A673 (cell line): ENCODE measurements around the gene DMD. TPM values are rescaled to one million over a fixed set of nuclear protein-coding genes. Genes with fewer than 3 reads are reported as not detected.

Experiments
- BruUV-seq: library from RNA; stranded (reverse); fragments of 400-500 nt; replicated peaks from 2 replicates; lab custom pipeline; 2021; lab: Mats Ljungman, UMichigan
- CTCF ChIA-PET: fragments of 300-600 bp; sonication (Branson Sonifier 250); formaldehyde crosslinking; loops from one replicate; lab custom pipeline; 2022; ENCODE audit warnings: antibody characterized with exemption; lab: Charles Lee
- POLR2A ChIA-PET: fragments of 300-600 bp; sonication (Branson Sonifier 250); formaldehyde crosslinking; loops from one replicate; lab custom pipeline; 2022; ENCODE audit warnings: antibody characterized with exemption; ENCODE audit not compliant: low non-redundant PET; lab: Charles Lee
- DNase-seq: peaks from one replicate; pipeline ENCODE4 v3.0.0-alpha.2; 2015; ENCODE audit warnings: low spot score
- H3K27ac ChIP-seq: fragments of 200-600 bp; sonication (generic); 2 replicates; pipeline ENCODE4 v1.5.1; 2016; ENCODE audit warnings: mixed run types, low read depth, mild to moderate bottlenecking, mixed read lengths, antibody characterized with exemption, low read length; ENCODE audit not compliant: poor library complexity, severe bottlenecking
- H3K27me3 ChIP-seq: fragments of 200-600 bp; sonication (generic); replicated peaks from 2 replicates; pipeline ENCODE4 v1.6.1; 2017; ENCODE audit warnings: mixed run types, low read depth, mild to moderate bottlenecking, mixed read lengths, antibody characterized with exemption, low read length; ENCODE audit not compliant: insufficient read depth, poor library complexity
- H3K36me3 ChIP-seq: fragments of 200-600 bp; sonication (generic); 2 replicates; pipeline ENCODE4 v1.6.1; 2016; ENCODE audit warnings: mixed run types, mild to moderate bottlenecking, mixed read lengths, antibody characterized with exemption, low read length; ENCODE audit not compliant: insufficient read depth, poor library complexity, severe bottlenecking
- H3K4me1 ChIP-seq: fragments of 200-600 bp; sonication (generic); 2 replicates; pipeline ENCODE4 v1.6.1; 2017; ENCODE audit warnings: mixed run types, mild to moderate bottlenecking, mixed read lengths, antibody characterized with exemption, low read length; ENCODE audit not compliant: insufficient read depth, poor library complexity, severe bottlenecking
- H3K4me3 ChIP-seq: fragments of 200-600 bp; sonication (generic); 2 replicates; pipeline ENCODE4 v1.5.1; 2016; ENCODE audit warnings: low read depth, mixed run types, mild to moderate bottlenecking, mixed read lengths, low read length; ENCODE audit not compliant: poor library complexity, severe bottlenecking
- H3K9me3 ChIP-seq: fragments of 200-600 bp; sonication (generic); 2 replicates; pipeline ENCODE4 v1.6.1; 2016; ENCODE audit warnings: mixed run types, low read depth, mild to moderate bottlenecking, mixed read lengths, antibody characterized with exemption, low read length; ENCODE audit not compliant: poor library complexity, severe bottlenecking
- CTCF ChIP-seq: fragments of 300-800, 200-600 bp; sonication (generic); conservative IDR thresholded peaks from 2 replicates; pipeline ENCODE4 v1.5.1; 2017; ENCODE audit warnings: low read depth, mild to moderate bottlenecking, antibody characterized with exemption, low read length, moderate library complexity, mixed read lengths
- EZH2 ChIP-seq: fragments of 200-600 bp; sonication (generic); IDR thresholded peaks from 2 replicates; pipeline ENCODE4 v1.6.1; 2017; ENCODE audit warnings: borderline replicate concordance, low read depth, mild to moderate bottlenecking, mixed read lengths, antibody characterized with exemption, low read length; ENCODE audit not compliant: poor library complexity, severe bottlenecking
- intact Hi-C: fragments of 100-400 bp; cut with micrococcal nuclease; formaldehyde crosslinking; loops from one replicate; pipeline ENCODE4 v1.10.0; 2022; ENCODE audit not compliant: unreplicated experiment
- total RNA-seq: library from RNA; stranded (reverse); gene quantifications from 2 replicates; pipeline ENCODE4 v1.2.3, GENCODE V29; 2021

The DMD gene
- total RNA-seq, 1 experiment from 2014 or later, result 5.4 TPM

GRCh38 chrX:32591589-32591988, 619.8 kb downstream of the DMD start:
- DNase-seq, result no peak
- no peaks in the 10 kb centered on the region for H3K27me3 ChIP-seq
- H3K4me3 ChIP-seq, result no peak overlapping the region
- no peak overlapping the region for H3K27ac ChIP-seq
- no peaks in the 10 kb centered on the region for H3K36me3 ChIP-seq
- TF ChIP-seq CTCF (no peak), EZH2 (no peak)
- POLR2A ChIA-PET, result no interaction called here
- CTCF ChIA-PET, result no interaction called here
- no TSS peak for BruUV-seq
- no peaks in the 10 kb centered on the region for H3K9me3 ChIP-seq
- intact Hi-C loops, result no loop called here
- H3K4me1 ChIP-seq, result no peaks in the 10 kb centered on the region

- no peak overlapping the region for H3K4me3 ChIP-seq
- H3K36me3 ChIP-seq, result no peaks in the 10 kb centered on the region
- DNase-seq, result no peak
- no peak overlapping the region for H3K27ac ChIP-seq
- ChIA-PET POLR2A (no interaction called here), CTCF (no interaction called here)
- BruUV-seq, result no TSS peak
- TF ChIP-seq EZH2 (no peak), CTCF (no peak)
- no peaks in the 10 kb centered on the region for H3K9me3 ChIP-seq
- intact Hi-C loops, result no loop called here
- no peaks in the 10 kb centered on the region for H3K4me1 ChIP-seq
- no peaks in the 10 kb centered on the region for H3K27me3 ChIP-seq
Measured at GRCh38 chrX:32582729-32583128, 628.6 kb downstream of the DMD start.

DNA sequence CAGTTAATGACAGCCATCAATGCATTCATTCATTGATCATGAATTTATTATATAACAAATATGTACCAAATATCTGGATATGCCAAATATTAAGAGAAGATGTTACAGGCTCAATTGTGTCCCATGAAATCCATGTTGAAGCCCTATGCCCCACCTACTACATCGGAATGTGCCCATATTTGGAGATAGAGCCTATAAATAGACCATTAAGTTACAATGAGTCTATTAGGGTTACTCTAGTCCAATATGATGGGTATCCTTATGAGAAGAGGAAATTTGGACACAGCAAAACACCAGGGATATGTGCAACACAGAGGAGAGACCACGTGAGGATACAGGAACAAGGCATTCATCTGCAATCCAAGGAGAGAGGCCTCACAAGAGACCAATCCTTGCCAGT, 634.5 kb downstream of the DMD start:
- POLR2A ChIA-PET, result no interaction called here

More for the DNA sequence above, 634.5 kb downstream of the DMD start:
- no peak for TF ChIP-seq EZH2
- no peak for TF ChIP-seq CTCF
- Histone ChIP-seq H3K4me3 (no peak overlapping the region), H3K36me3 (no peaks in the 10 kb centered on the region), H3K27me3 (no peaks in the 10 kb centered on the region), H3K4me1 (no peaks in the 10 kb centered on the region), H3K27ac (no peak overlapping the region), H3K9me3 (no peaks in the 10 kb centered on the region)
- no peak for DNase-seq
- intact Hi-C loops, result no loop called here
- CTCF ChIA-PET, result no interaction called here
- no TSS peak for BruUV-seq
